Measurements from ENCODE around the gene VAT1L.
"Not testable (repeated sequence)": the region's sequence is repeated elsewhere in the genome, so short reads cannot be mapped to it uniquely, and the experiment has no call there.

Gene VAT1L

DNA sequence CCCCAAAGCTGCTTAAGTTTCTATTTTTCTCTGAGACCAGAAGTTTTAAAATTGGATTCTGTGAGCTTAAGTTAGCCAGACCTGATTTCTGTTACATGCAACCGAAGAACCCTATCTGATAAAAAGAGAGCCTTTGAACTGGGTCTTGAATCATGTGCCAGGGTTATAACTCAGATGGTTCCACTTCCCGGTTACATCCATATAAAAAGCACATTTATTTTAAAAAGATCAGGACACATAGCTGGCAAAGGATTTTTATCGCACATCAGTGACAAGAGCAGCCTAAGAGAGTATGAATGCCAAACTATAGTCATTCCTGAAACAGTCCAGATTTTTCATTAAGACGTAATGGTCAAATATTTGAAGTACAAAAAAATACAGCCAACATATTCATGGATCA, 201.5 kb downstream of the VAT1L start:
- Histone ChIP-seq H3K79me2 (ENCODE audit: low read length) (no peaks in the 10 kb centered on the region), H3F3A (ENCODE audit: insufficient read depth, low read length) (no peaks in the 10 kb centered on the region), H3K9me3 (replicated peaks; ENCODE audit: insufficient read depth, low read length) (no peaks in the 10 kb centered on the region), H3K36me3 (replicated peaks; ENCODE audit: insufficient read depth, low read length) (no peaks in the 10 kb centered on the region), H3K4me3 (ENCODE audit: low read length) (no peak overlapping the region), H2AFZ (ENCODE audit: low read length) (no peak overlapping the region), H3K9me2 (replicated peaks; ENCODE audit: insufficient read depth, low read length) (no peaks in the 10 kb centered on the region), H3K4me2 (ENCODE audit: low read depth, low read length) (no peak overlapping the region), H3K27me3 (replicated peaks; ENCODE audit: insufficient read depth, low read length) (no peaks in the 10 kb centered on the region), H4K20me1 (ENCODE audit: insufficient read depth, low read length) (no peaks in the 10 kb centered on the region), H3K9ac (ENCODE audit: low read length) (no peak overlapping the region), H3K27ac (ENCODE audit: low read length) (no peak overlapping the region), H3K4me1 (ENCODE audit: low read length) (no peaks in the 10 kb centered on the region)
- no peak for DNase-seq
- TF ChIP-seq, protein P1, sequence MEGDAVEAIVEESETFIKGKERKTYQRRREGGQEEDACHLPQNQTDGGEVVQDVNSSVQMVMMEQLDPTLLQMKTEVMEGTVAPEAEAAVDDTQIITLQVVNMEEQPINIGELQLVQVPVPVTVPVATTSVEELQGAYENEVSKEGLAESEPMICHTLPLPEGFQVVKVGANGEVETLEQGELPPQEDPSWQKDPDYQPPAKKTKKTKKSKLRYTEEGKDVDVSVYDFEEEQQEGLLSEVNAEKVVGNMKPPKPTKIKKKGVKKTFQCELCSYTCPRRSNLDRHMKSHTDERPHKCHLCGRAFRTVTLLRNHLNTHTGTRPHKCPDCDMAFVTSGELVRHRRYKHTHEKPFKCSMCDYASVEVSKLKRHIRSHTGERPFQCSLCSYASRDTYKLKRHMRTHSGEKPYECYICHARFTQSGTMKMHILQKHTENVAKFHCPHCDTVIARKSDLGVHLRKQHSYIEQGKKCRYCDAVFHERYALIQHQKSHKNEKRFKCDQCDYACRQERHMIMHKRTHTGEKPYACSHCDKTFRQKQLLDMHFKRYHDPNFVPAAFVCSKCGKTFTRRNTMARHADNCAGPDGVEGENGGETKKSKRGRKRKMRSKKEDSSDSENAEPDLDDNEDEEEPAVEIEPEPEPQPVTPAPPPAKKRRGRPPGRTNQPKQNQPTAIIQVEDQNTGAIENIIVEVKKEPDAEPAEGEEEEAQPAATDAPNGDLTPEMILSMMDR (IDR thresholded peaks at IDR 0.05; ENCODE audit: low read length): no peak
- TF ChIP-seq EZH2phosphoT487 (IDR thresholded peaks at IDR 0.05; ENCODE audit: low read length) (no peak), EZH2 (optimal IDR thresholded peaks at IDR 0.05; ENCODE audit: low read depth, low read length) (no peak)

DNA sequence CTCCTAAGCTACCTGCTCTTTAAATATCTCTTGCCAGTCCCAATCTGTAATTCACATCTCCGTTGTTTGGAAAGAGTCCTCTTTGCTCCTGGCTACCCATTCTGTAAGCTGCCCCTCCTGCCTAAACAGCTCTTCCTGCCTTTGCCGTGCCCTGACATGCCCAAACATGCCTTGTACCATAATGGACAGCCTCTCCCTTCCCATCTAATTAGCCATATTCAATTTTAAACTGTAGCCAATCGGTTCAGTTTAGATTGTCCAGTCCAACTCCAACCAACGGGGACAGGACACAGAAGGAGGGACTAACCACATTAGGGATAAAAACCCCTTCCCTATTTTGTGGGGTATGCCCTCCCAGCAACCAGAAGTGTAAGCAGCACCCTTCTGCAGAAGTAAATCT, 203.3 kb downstream of the VAT1L start:
- Histone ChIP-seq H3K27me3 (replicated peaks; ENCODE audit: insufficient read depth, low read length) (no peaks in the 10 kb centered on the region), H3K36me3 (replicated peaks; ENCODE audit: insufficient read depth, low read length) (no peaks in the 10 kb centered on the region), H3K27ac (ENCODE audit: low read length) (no peak overlapping the region), H3K4me2 (ENCODE audit: low read depth, low read length) (no peak overlapping the region), H3K9ac (ENCODE audit: low read length) (no peak overlapping the region), H4K20me1 (ENCODE audit: insufficient read depth, low read length) (no peaks in the 10 kb centered on the region), H3K9me2 (replicated peaks; ENCODE audit: insufficient read depth, low read length) (no peaks in the 10 kb centered on the region), H3K4me1 (ENCODE audit: low read length) (no peaks in the 10 kb centered on the region), H3K79me2 (ENCODE audit: low read length) (no peaks in the 10 kb centered on the region), H3F3A (ENCODE audit: insufficient read depth, low read length) (no peaks in the 10 kb centered on the region), H3K4me3 (ENCODE audit: low read length) (no peak overlapping the region), H3K9me3 (replicated peaks; ENCODE audit: insufficient read depth, low read length) (no peaks in the 10 kb centered on the region), H2AFZ (ENCODE audit: low read length) (no peak overlapping the region)
- no peak for DNase-seq
- TF ChIP-seq, protein P1 (IDR thresholded peaks at IDR 0.05; ENCODE audit: low read length): no peak
- TF ChIP-seq EZH2phosphoT487 (IDR thresholded peaks at IDR 0.05; ENCODE audit: low read length) (no peak), EZH2 (optimal IDR thresholded peaks at IDR 0.05; ENCODE audit: low read depth, low read length) (no peak)

DNA sequence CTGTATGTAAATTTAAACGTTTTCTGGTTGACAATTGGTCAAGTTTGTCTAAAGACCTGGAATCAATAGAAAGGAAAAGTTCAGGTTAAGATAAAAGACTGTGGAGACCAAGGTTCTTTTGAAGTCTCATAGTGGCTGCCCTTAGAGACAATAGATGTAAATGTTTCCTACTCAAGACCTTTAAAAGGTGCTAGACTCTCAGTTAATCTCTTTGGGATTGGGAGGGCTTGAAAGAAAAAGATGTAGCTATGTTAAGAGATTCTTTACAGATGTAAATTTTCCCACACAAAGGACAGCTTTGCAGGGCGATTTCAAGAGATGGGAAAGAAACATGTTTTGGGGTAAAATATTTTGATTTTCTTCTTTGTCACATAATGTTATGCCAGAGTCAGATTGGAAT, 204.0 kb downstream of the VAT1L start:
- not testable (repeated sequence) for H2AFZ ChIP-seq (ENCODE audit: low read length); H3K4me3 ChIP-seq (ENCODE audit: low read length); H3K9me2 ChIP-seq (replicated peaks; ENCODE audit: insufficient read depth, low read length); H3K4me2 ChIP-seq (ENCODE audit: low read depth, low read length); H4K20me1 ChIP-seq (ENCODE audit: insufficient read depth, low read length); H3K27ac ChIP-seq (ENCODE audit: low read length); H3K27me3 ChIP-seq (replicated peaks; ENCODE audit: insufficient read depth, low read length); H3F3A ChIP-seq (ENCODE audit: insufficient read depth, low read length); H3K36me3 ChIP-seq (replicated peaks; ENCODE audit: insufficient read depth, low read length); H3K9ac ChIP-seq (ENCODE audit: low read length); H3K4me1 ChIP-seq (ENCODE audit: low read length); H3K9me3 ChIP-seq (replicated peaks; ENCODE audit: insufficient read depth, low read length); H3K79me2 ChIP-seq (ENCODE audit: low read length); DNase-seq

- Histone ChIP-seq H3K4me2 (ENCODE audit: low read depth, low read length) (no peak overlapping the region), H2AFZ (ENCODE audit: low read length) (no peak overlapping the region), H3K4me3 (ENCODE audit: low read length) (no peak overlapping the region), H3K36me3 (replicated peaks; ENCODE audit: insufficient read depth, low read length) (no peaks in the 10 kb centered on the region), H3K27me3 (replicated peaks; ENCODE audit: insufficient read depth, low read length) (no peaks in the 10 kb centered on the region), H4K20me1 (ENCODE audit: insufficient read depth, low read length) (no peaks in the 10 kb centered on the region), H3K4me1 (ENCODE audit: low read length) (no peaks in the 10 kb centered on the region), H3K9me3 (replicated peaks; ENCODE audit: insufficient read depth, low read length) (no peaks in the 10 kb centered on the region), H3F3A (ENCODE audit: insufficient read depth, low read length) (no peaks in the 10 kb centered on the region), H3K9me2 (replicated peaks; ENCODE audit: insufficient read depth, low read length) (no peaks in the 10 kb centered on the region), H3K79me2 (ENCODE audit: low read length) (no peaks in the 10 kb centered on the region), H3K27ac (ENCODE audit: low read length) (no peak overlapping the region), H3K9ac (ENCODE audit: low read length) (no peak overlapping the region)
- no peak for DNase-seq
- TF ChIP-seq EZH2phosphoT487 (IDR thresholded peaks at IDR 0.05; ENCODE audit: low read length) (no peak), EZH2 (optimal IDR thresholded peaks at IDR 0.05; ENCODE audit: low read depth, low read length) (no peak)
- TF ChIP-seq, protein P1 (IDR thresholded peaks at IDR 0.05; ENCODE audit: low read length): no peak
Observed at GRCh38 chr16:77993111-77993985, 205.0 kb downstream of the VAT1L start.
